ENCODE measurements around the gene CAND2.

Gene CAND2

DNA sequence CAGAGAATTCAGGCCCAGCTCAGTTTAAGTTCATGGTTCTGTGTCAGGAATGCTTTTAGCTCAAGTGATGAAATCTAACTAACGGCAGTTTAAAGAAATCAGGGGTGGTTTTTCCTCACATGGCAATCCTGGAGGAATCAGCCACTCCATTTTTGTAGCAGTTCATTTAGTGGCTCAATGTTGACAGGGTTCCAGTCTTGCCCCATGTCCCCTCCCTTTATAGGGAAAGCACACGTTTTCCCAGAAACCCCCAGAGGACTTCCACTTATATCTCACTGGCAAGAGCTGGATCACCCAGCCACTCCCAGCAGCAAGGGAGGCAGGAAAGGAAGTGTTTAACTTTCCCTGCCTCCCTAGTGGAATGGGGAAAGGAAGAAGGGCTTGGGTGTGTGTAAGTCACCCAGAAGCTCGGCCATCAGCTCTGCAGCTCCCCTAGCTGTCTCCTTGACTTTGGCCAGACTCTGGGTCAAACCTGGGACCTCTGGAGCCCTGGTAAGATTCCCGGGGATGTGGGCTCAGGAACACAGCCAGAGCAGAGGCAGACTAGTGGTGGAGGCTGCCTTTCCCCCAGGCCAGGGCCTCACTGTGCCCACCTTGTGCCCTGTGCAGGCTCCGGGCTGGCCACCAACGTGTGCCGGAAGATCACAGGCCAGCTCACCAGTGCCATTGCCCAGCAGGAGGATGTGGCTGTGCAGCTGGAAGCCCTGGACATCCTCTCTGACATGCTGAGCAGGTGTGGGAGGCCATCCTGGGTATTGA, 11.3 kb downstream of the CAND2 start:
- no peak for FAIRE-seq

DNA sequence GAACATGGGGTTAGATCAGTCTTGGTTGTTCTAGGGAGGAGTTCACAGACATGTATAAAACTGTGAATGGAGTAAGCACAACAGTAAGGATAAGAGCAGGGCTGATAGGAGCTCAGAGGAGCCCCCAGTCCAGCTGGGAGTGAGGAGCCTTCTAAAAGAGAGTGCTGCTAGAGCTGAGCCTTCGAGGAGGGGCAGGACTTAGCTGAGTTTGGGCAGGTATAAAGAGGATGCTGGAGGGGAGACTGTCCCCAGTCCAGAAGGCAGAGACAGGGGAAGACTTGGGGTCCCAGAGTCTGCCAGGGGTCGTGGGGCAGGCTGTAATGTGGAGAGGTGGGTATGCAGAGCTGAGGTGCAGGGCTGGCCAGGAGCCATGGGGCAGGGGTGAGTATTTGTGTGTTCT, 12.1 kb downstream of the CAND2 start:
- FAIRE-seq = no peak

DNA sequence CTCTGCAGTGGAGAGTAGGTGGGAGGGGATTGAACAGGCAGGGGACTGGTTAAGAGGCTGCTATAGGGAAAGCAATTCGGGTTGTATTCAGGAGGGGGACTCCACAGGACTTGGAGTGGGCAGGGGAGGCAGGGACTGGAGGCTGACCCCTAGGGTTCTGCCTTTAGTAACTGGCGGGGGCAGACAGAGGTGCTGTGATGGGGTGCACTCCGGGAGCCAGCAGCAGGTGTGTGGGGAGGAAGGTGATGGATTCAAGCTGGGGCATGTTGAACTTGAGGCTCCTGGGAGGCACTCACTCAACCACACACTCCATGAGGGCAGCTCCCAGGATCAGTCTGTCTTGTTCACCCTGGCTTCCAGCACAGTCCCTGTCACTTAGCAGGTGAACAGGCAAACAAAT, 12.5 kb downstream of the CAND2 start:
- no peak for FAIRE-seq

DNA sequence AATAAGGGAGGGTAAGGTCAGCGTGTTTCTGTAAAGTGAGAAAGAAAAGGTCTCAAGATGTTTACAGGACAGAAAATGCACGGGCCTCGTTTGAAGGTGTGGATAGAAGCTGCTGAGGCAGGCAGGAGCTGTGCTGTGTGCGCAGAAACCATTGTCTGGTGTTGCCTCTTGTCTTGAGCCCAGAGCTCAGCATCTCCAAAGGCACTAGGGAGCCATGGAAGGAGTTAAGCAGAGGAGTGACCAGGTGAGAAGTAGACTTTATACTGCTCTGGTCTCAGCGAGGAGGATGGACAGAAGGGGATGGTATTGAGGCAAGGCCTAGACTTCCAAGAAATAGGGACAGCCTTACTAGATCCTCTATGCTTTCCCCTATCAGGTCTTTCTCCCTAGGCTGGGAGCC, 13.0 kb downstream of the CAND2 start:
- FAIRE-seq = no peak

DNA sequence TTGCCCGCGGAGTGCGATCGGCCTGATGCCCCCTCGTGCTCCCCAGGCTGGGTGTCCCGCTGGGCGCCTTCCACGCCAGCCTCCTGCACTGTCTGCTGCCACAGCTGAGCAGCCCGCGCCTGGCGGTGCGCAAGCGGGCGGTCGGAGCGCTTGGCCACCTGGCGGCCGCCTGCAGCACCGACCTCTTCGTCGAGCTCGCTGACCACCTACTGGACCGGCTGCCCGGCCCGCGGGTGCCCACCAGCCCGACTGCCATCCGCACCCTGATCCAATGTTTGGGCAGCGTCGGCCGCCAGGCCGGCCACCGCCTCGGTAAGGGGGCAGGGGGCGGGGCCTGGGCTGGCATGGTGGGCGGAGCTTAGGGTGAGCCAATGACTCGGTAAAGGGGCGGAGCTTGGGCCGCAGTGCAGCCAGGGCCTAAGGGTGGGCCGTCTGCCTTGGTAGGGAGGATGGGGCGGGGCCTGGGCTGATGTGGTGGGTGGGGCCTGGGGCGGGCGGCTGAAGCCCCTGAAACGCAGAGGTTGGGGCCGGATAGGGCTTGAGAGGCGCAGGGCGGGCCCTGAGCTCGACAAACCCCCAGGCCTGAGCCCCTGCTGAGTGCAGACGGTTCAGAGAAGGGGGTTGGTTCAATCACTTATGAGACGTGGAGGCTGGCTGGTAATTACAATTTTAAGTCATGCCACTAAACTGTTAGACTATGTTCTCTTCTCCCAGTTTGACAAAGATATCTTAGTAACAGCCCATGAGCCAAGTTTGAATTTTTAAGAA, 13.7 kb downstream of the CAND2 start:
- no peak for FAIRE-seq

DNA sequence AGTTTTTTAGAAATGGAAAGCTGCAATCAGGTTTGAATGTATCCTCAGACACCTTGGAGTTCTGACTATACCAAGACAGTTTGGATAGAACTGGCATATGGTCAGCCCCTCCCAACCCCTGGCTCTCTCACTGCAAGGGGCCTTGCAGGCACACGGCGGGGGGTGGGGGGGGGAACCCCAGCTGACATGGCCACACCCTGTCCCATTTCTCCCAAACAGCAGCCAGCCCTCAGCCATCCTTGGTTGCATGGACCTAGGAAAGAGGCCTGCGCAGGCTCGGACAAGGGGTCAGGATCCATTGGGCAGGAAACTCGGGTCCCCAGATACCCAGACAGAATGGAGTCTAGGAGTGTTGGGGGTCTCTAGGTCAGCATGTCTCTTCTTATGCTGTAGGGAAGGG, 14.5 kb downstream of the CAND2 start:
- no peak for FAIRE-seq

DNA sequence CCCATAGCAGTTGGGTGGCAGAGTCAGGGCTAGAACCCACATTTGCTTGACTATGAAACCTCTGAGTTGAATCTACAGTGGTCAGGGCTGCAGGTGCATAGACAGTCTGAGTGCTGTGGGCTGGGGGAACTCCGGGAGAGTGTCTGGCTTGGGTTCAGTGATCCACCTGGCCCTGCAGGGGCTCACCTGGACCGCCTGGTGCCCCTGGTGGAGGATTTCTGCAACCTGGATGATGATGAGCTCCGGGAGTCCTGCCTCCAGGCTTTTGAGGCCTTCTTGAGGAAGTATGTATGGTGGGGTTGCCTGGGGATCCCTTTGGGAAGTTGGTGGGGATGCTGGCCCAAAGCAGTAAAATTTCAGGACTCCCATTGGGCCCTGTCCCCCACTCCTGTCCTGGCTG, 16.3 kb downstream of the CAND2 start:
- FAIRE-seq = no peak

DNA sequence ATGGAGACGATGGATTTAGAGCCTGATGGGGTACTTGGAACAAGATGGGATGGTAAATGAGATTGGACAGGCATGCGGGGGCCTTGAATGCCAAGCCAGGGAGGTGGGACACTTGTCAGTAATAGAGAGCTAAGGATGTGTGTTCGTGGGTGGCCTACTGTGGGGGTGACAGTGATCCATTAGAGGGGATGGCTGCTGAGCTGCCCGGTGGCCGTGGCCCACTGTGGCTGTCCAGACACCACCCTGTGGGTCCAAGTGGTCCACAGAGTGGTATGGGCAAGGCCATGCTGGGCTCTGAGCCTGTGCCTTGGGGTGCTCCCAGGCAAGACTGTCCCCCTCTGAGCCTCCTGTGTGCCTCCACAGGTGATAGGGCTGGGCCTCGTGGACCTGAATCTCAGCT, 17.5 kb downstream of the CAND2 start:
- FAIRE-seq = no peak

DNA sequence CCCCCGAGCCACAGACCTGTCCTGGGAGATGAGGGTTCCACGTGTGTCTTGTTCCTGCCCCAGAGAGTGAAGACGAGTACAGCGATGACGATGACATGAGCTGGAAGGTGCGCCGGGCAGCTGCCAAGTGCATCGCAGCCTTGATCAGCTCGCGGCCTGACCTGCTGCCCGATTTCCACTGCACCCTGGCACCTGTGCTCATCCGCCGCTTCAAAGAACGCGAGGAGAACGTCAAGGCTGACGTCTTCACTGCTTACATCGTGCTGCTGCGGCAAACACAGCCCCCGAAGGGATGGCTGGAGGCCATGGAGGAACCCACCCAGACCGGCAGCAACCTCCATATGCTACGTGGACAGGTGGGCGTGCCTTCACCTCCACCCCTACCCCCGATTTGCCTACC, 18.6 kb downstream of the CAND2 start:
- no peak for FAIRE-seq

DNA sequence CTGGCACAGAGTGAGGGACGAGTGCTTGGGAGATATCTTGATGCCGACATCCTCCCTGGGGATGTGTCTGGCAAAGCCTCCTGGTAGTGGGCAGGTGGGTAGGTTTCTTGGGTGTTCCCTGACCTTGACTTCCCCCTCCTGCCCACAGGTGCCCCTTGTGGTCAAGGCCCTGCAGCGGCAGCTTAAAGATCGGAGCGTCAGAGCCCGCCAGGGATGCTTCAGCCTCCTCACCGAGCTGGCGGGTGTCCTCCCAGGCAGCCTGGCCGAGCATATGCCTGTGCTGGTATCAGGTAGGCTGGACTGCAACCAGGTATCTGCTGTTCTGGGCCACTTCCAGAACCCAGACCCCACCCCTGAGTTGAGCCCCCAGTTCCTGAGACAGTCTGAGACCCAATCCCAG, 19.2 kb downstream of the CAND2 start:
- no peak for FAIRE-seq

DNA sequence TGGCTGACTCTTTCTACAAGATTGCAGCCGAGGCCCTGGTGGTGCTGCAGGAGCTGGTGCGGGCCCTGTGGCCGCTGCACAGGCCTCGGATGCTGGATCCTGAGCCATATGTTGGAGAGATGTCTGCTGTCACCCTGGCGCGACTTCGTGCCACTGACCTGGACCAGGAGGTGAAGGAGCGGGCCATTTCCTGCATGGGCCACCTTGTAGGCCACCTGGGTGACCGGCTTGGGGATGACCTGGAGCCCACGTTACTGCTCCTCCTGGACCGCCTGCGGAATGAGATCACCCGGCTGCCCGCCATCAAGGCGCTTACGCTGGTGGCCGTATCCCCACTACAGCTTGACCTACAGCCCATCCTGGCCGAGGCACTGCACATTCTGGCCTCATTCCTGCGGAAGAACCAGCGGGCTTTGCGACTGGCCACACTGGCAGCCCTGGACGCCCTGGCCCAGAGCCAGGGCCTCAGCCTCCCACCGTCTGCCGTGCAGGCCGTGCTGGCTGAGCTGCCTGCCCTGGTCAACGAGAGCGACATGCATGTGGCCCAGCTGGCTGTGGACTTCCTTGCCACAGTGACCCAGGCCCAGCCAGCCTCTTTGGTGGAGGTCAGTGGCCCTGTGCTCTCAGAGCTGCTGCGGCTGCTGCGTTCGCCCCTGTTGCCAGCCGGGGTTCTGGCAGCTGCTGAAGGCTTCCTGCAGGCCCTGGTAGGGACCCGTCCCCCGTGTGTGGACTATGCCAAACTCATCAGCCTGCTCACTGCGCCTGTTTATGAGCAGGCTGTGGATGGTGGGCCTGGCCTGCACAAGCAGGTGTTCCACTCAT, 20.3 kb downstream of the CAND2 start:
- no peak for FAIRE-seq

DNA sequence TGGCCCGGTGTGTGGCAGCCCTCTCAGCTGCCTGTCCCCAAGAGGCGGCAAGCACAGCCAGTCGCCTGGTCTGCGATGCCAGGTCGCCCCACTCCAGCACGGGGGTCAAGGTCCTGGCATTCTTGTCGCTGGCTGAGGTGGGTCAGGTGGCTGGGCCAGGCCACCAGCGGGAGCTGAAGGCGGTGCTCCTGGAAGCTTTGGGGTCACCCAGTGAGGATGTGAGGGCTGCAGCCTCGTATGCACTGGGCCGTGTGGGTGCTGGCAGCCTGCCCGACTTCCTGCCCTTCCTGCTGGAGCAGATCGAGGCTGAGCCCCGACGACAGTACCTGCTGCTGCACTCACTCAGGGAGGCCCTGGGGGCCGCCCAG, 20.8 kb downstream of the CAND2 start:
- FAIRE-seq = no peak

DNA sequence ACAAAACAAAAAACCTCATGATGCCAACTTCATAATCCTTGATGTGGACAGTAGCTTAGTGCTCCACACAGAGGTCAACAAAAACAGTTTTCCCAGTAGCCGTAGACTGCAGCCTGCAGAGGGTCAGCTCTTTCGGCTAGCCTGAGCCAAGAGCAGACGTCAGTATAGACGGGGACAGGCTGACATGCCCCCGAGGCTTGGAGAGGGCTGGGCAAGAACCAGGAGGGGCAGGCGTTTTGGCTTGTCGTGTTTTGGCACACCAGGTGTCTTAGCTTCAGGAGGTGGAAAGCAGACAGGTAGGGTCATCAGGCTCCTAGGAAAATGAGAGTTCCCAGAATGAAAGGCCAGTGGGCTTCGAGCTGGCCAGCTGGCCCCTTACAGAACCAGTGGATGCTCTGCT, 21.8 kb downstream of the CAND2 start:
- no peak for FAIRE-seq

DNA sequence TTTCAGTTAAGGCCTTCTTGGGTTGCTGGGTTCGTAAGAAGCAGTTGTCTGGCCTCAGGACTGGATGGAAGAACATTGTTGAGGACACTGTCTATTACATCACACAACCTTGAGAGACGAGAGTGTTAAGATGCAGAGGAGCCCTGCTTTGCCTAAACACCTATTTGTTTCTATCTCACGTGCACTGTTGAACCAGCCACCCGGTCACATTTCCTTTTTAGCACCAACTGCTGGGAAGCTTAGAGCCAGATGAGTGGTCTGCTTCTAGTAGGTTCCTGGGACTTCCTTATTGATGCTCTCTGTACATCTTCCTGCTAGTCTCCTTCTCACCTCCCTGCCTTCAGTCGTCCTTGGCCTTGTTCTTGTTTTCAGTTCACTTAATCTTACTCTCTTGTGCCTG, 22.3 kb downstream of the CAND2 start:
- FAIRE-seq = no peak

DNA sequence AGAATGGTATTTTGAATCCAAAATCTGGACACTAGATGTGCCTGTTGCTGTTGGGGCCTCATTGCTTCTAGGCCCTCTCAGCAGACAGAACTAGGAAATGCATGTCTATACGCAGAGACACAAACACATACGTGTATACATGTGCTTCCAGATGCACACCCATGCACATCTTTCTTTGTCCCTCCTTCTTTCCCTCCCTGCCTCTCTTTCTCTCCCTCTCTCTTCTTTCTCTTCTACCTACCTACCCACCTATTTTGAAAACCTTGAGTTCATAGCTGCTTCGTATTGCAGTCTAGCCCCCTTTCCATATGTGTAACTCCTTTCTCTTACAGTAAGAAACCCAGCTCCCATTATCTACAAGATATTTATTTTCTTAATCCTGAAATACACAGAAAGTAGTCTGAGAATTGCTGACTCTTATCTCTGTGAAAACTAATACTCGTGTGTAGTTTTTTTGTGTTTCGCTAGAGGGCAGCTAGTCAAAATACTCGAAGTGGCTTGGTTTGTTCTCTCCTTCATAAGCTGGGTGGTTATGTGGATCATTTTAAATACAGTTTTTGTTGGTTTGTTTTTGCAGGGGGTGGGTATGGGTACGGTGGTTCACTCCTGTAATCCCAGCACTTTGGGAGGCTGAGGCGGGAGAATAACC, 26.4 kb downstream of the CAND2 start:
- FAIRE-seq = peak; percentile 79

DNA sequence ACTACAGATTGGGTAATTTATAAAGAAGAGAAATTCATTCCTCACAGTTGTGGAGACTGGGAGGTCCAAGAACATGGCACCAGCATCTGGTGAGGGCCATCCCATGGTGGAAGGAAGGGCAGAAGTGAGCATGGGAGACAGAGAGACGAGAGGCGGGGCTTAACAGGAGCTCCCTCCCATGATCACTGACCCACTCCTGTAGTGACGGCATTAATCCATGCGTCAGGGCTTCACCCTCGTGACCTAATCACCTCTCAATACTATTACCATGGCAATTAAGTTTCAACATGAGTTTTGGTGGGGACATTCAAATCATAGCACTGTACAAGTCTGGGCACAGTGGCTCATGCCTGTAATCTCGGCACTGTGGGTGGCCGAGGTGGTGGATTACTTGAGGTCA, 27.8 kb downstream of the CAND2 start:
- no peak for FAIRE-seq

DNA sequence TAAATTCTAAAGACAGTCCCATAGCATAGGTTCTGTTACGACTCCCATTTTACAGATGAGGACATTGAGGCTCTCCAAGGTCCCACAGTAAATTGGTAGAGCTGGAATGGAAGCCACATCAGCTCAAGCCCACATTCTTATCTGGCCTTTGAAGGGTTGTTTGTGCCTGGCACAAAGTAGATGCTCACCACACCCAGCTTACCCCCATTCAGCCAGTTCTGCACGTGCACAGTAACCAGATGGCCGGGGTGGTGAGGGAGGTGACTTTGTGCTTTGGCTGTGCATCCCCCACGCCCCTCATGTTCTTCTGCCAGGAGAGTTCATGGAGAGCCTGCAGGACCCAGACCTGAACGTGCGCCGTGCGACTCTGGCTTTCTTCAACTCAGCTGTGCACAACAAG, 28.7 kb downstream of the CAND2 start:
- no peak for FAIRE-seq

DNA sequence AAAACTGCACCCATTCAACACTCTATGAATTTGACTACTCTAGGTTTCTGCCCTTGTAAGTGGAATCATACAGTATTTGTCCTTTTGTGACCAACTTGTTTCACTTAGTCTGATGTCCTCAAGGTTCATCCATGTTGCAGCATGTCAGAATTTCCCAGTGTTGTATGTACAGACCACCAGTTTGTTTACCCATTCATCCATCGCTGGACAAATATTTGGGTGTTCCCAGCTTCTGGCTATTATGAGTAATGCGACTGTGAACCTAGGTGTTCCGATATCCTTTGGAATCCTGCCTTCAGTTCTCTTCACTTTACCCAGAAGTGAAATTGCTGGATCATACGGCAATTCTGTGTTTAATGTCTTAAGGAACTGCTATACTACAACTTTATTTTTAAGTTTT, 32.3 kb downstream of the CAND2 start:
- FAIRE-seq = no peak

DNA sequence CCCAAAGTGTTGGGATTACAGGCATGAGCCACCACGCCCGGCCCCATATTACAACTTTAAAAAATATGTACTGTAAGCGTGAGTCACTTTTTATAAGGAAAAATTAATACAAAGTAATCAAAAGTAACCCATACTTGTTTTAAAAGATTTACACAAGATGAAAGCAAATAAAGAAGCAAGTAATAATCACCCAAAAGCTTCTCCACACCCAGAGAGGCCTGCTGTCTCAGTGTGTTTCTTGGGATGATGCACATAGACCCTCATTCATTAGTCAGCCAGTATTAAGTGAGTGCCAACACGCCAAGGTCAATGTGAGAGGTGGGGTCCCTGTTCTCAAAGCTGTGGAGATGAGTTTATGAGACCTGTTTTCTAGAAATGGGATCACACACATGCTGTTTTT, 32.9 kb downstream of the CAND2 start:
- FAIRE-seq = no peak

DNA sequence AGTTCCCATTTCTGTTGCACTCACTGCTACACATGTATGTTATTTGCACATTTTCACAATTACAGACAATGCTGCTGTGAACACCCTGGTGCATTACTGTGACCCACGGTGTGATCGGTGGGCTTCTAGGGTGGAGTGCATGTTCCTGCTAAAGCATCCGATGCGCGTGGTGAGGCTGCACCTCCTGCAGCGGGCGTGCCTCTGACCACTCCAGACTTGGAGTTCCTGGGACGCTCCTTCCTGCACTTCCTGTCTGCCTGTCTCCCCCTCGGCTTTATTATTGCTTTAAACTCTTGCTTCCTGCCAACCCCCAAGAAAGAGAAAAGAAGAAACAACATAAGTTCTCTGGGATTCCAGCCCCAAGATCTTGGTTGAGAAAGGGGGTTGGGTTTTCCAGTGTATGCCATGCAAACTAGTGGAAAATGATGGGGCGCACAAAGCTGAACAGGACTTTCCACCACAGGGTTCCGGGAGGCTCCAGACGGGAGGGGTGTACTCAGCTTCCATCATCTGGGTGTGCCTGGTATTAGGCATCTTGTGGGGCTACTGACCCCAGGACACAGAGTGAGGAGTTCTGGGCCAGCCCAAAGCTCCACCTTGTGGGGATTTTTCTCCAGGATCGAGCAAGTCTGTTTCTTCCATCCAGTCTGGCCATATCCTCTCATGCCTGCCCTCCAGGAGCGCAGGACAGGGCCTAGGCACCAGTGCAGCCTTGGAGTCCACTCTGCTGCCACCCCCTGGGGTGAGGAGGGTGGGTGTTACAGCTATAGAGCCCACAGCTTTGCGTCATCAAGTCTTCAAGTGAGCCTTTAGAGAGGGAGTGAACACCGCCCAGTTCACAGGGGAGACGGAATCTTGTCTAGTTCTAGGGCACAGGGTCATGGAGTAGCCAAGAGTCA, 33.7 kb downstream of the CAND2 start:
- no peak for FAIRE-seq

DNA sequence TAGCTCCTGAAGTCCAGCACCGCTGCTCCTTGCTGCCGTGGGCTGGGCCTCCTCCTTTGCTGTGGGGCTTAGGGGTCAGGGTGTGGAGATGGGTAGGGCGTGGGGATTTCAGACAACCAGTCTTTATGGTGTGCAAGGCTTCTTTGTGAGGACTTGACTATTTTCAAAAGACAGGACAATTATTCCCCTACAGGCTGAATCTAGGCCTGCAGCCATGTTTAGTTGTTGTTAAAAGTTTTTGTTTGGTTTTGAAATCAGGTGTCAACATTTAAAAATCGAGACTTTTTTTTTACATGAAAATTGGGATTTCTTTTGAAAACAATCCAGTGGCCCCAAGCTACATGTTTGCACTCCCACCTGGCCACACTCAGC, 34.3 kb downstream of the CAND2 start:
- no peak for FAIRE-seq

DNA sequence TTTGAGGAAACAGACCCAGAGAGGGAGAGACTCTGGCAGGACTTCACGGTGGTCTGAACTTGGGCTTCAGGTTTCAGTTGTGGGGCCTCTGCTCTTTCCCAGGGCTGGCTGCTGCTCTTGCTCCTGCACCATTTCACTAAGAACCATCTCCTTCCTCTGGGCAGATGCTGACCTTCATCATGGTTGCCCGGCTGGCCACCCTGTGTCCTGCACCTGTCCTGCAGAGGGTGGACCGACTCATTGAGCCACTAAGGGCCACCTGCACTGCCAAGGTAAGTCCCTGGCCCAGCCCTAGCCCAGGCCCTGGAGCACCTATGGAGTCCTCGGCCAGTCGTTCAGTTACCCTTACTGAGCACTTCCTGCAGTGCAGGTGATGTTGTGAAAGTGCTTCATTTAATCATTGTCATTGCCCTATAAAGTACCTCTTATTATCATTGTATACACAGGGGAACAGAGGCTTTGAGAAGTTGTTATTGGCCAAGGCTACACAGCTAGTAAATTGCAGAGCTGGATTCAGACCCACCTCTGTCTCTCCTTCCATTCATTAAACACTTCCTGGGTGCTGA, 34.9 kb downstream of the CAND2 start:
- FAIRE-seq = no peak
